BLaER1 (cell line): ENCODE measurements around the gene HES4.

Experiments
- H3K27ac ChIP-seq: shearing (Covaris generic); formaldehyde crosslinking; 2 replicates; pipeline ENCODE4 v1.8.1; 2022
- H3K27me3 ChIP-seq: shearing (Covaris generic); formaldehyde crosslinking; 2 replicates; pipeline ENCODE4 v1.8.1; 2022
- H3K36me3 ChIP-seq: shearing (Covaris generic); formaldehyde crosslinking; 2 replicates; pipeline ENCODE4 v1.8.1; 2022
- H3K4me1 ChIP-seq: shearing (Covaris generic); formaldehyde crosslinking; 2 replicates; pipeline ENCODE4 v1.8.1; 2022
- H3K4me2 ChIP-seq: shearing (Covaris generic); formaldehyde crosslinking; 2 replicates; pipeline ENCODE4 v1.8.1; 2022
- H3K4me3 ChIP-seq: shearing (Covaris generic); formaldehyde crosslinking; 2 replicates; pipeline ENCODE4 v1.8.1; 2022
- H3K9ac ChIP-seq: shearing (Covaris generic); formaldehyde crosslinking; 2 replicates; pipeline ENCODE4 v1.8.1; 2022
- H3K9me3 ChIP-seq: shearing (Covaris generic); formaldehyde crosslinking; 2 replicates; pipeline ENCODE4 v1.8.1; 2022
- H4K20me1 ChIP-seq: shearing (Covaris generic); formaldehyde crosslinking; 2 replicates; pipeline ENCODE4 v1.8.1; 2022
- Cebpa-rat ChIP-seq: shearing (Covaris generic); IDR thresholded peaks from 2 replicates; pipeline ENCODE4 v1.8.1; 2022

HES4 gene

GRCh38 chr1:1042835-1043234 is 42.9 kb upstream of the HES4 start:
- Histone ChIP-seq H3K4me3 (no peak overlapping the region), H3K4me1 (peaks cover 28% of the 10 kb centered on the region), H3K36me3 (peaks cover 66% of the 10 kb centered on the region), H4K20me1 (peaks cover 72% of the 10 kb centered on the region), H3K27me3 (peaks cover 6% of the 10 kb centered on the region; the same call in 1 of the 2 replicates), H3K27ac (no peak overlapping the region), H3K9ac (no peak overlapping the region), H3K9me3 (no peaks in the 10 kb centered on the region), H3K4me2 (no peak overlapping the region)
- TF ChIP-seq Cebpa-rat = no peak

- H3K9ac ChIP-seq = no peak overlapping the region
- no peak overlapping the region for H3K4me2 ChIP-seq
- peaks cover 6% of the 10 kb centered on the region; the same call in 1 of the 2 replicates for H3K27me3 ChIP-seq
- H3K27ac ChIP-seq = no peak overlapping the region
- TF ChIP-seq Cebpa-rat = no peak
- no peaks in the 10 kb centered on the region for H3K9me3 ChIP-seq
- peaks cover 37% of the 10 kb centered on the region for H3K4me1 ChIP-seq
- H4K20me1 ChIP-seq = peaks cover 81% of the 10 kb centered on the region
- peaks cover 56% of the 10 kb centered on the region for H3K36me3 ChIP-seq
- H3K4me3 ChIP-seq = no peak overlapping the region
Measured at GRCh38 chr1:1041873-1042272, 42.0 kb upstream of the HES4 start.

- H3K4me1 ChIP-seq = peaks cover 45% of the 10 kb centered on the region
- H3K27me3 ChIP-seq = peaks cover 6% of the 10 kb centered on the region; the same call in 1 of the 2 replicates
- H3K9ac ChIP-seq = no peak overlapping the region
- H3K27ac ChIP-seq = no peak overlapping the region
- no peak for TF ChIP-seq Cebpa-rat
- H3K4me3 ChIP-seq = no peak overlapping the region
- peaks cover 89% of the 10 kb centered on the region for H4K20me1 ChIP-seq
- H3K4me2 ChIP-seq = no peak overlapping the region; the same call in 1 of the 2 replicates
- H3K9me3 ChIP-seq = no peaks in the 10 kb centered on the region
- H3K36me3 ChIP-seq = peaks cover 52% of the 10 kb centered on the region
Measured at GRCh38 chr1:1041092-1041523, 41.2 kb upstream of the HES4 start.

GRCh38 chr1:1040004-1040991 is 40.4 kb upstream of the HES4 start:
- Histone ChIP-seq H3K27ac (peak overlapping the region; percentile 59; the same call in 1 of the 2 replicates), H4K20me1 (peaks cover 92% of the 10 kb centered on the region), H3K27me3 (peaks cover 6% of the 10 kb centered on the region; the same call in 1 of the 2 replicates), H3K36me3 (peaks cover 52% of the 10 kb centered on the region), H3K4me1 (peaks cover 53% of the 10 kb centered on the region), H3K9ac (peak overlapping the region; percentile 70), H3K4me2 (peak overlapping the region; percentile 99), H3K9me3 (no peaks in the 10 kb centered on the region), H3K4me3 (peak overlapping the region; percentile 68)
- no peak for TF ChIP-seq Cebpa-rat

GRCh38 chr1:1039145-1039910 is 39.4 kb upstream of the HES4 start:
- TF ChIP-seq Cebpa-rat = no peak
- Histone ChIP-seq H3K27ac (no peak overlapping the region), H4K20me1 (peaks cover 90% of the 10 kb centered on the region), H3K4me1 (peaks cover 60% of the 10 kb centered on the region), H3K4me3 (peak overlapping the region; percentile 68), H3K27me3 (peaks cover 12% of the 10 kb centered on the region), H3K36me3 (peaks cover 44% of the 10 kb centered on the region), H3K9ac (peak overlapping the region; percentile 70; the same call in 1 of the 2 replicates), H3K9me3 (no peaks in the 10 kb centered on the region), H3K4me2 (peak overlapping the region; percentile 99)

- peaks cover 66% of the 10 kb centered on the region for H3K4me1 ChIP-seq
- peak overlapping the region; percentile 99 for H3K4me2 ChIP-seq
- H3K4me3 ChIP-seq = peak overlapping the region; percentile 68; the same call in 1 of the 2 replicates
- no peak for TF ChIP-seq Cebpa-rat
- H3K27ac ChIP-seq = no peak overlapping the region
- no peaks in the 10 kb centered on the region for H3K9me3 ChIP-seq
- H3K9ac ChIP-seq = no peak overlapping the region
- H4K20me1 ChIP-seq = peaks cover 91% of the 10 kb centered on the region
- H3K36me3 ChIP-seq = peaks cover 38% of the 10 kb centered on the region
- peaks cover 18% of the 10 kb centered on the region for H3K27me3 ChIP-seq
Measured at GRCh38 chr1:1038694-1039093, 38.8 kb upstream of the HES4 start.

- Histone ChIP-seq H3K4me1 (peaks cover 68% of the 10 kb centered on the region), H3K9ac (0 out of 2 replicates have a peak overlapping the region, but pooled peaks have one; percentile 19), H4K20me1 (peaks cover 83% of the 10 kb centered on the region), H3K4me3 (no peak overlapping the region; the same call in 1 of the 2 replicates), H3K27me3 (peaks cover 22% of the 10 kb centered on the region), H3K36me3 (peaks cover 27% of the 10 kb centered on the region), H3K9me3 (no peaks in the 10 kb centered on the region), H3K4me2 (peak overlapping the region; percentile 99), H3K27ac (no peak overlapping the region)
- no peak for TF ChIP-seq Cebpa-rat
Measured at GRCh38 chr1:1037366-1038327, 37.8 kb upstream of the HES4 start.

- no peak for TF ChIP-seq Cebpa-rat
Measured at GRCh38 chr1:1035291-1035943, 35.5 kb upstream of the HES4 start.

More at GRCh38 chr1:1035291-1035943, 35.5 kb upstream of the HES4 start:
- no peak overlapping the region for H3K4me3 ChIP-seq
- H3K9me3 ChIP-seq = no peaks in the 10 kb centered on the region
- no peak overlapping the region for H3K9ac ChIP-seq
- peak overlapping the region; percentile 99 for H3K4me2 ChIP-seq
- H3K27ac ChIP-seq = no peak overlapping the region
- H3K27me3 ChIP-seq = peaks cover 22% of the 10 kb centered on the region
- H3K4me1 ChIP-seq = peaks cover 86% of the 10 kb centered on the region
- peaks cover 82% of the 10 kb centered on the region for H4K20me1 ChIP-seq
- H3K36me3 ChIP-seq = peaks cover 13% of the 10 kb centered on the region; the same call in 1 of the 2 replicates
